Transverse colon (tissue), 4 donors: ENCODE data around the gene SLC25A41. TPM values are rescaled to one million over a fixed set of nuclear protein-coding genes. Genes with fewer than 3 reads are reported as not detected.

Source experiments
- DNase-seq: peaks from one replicate; pipeline ENCODE4 v3.0.0-alpha.2; 2019
- H3K27ac ChIP-seq, 4 donors: fragments of 200-600 bp; sonication (generic); 2 replicates each; pipeline ENCODE4 v1.5.1; 2016 to 2018; ENCODE audit warnings: inconsistent platforms in 4 of 4
- H3K27me3 ChIP-seq: fragments of 200-600 bp; sonication (generic); 2 replicates; pipeline ENCODE4 v1.5.1; 2017; ENCODE audit warnings: inconsistent platforms
- H3K36me3 ChIP-seq, 4 donors: fragments of 200-600 bp; sonication (generic); 2 replicates each; pipeline ENCODE4 v1.5.1; 2017 to 2019; ENCODE audit warnings: inconsistent platforms in 4 of 4
- H3K4me1 ChIP-seq, 4 donors: fragments of 200-600 bp; sonication (generic); 2 replicates each; pipeline ENCODE4 v1.5.1; 2017 to 2020; ENCODE audit warnings: inconsistent platforms in 4 of 4
- H3K4me3 ChIP-seq, 4 donors: fragments of 200-600 bp; sonication (generic); 1 replicate in 1 of 4; 2 replicates in 3 of 4; pipeline versions ENCODE4 v1.5.1 to v1.6.1; 2017 to 2019; ENCODE audit warnings: inconsistent platforms in 4 of 4
- H3K9me3 ChIP-seq, 2 donors: fragments of 200-600 bp; sonication (generic); 2 replicates each; pipeline ENCODE4 v1.5.1; 2017 to 2019; ENCODE audit warnings: inconsistent platforms in 2 of 2
- CTCF ChIP-seq, 5 experiments: fragments of 200-600 bp in 3 of 5; fragments of 450-650 bp in 2 of 5; sonication (generic) in 3 of 5; IDR thresholded peaks; 1 replicate in 2 of 5; 2 replicates in 3 of 5; pipeline ENCODE4 v1.5.1; 2016 to 2017; ENCODE audit warnings: antibody characterized with exemption in 5 of 5, inconsistent platforms in 3 of 5, mild to moderate bottlenecking in 2 of 5, moderate library complexity in 1 of 5
- EP300 ChIP-seq: sonication (generic); formaldehyde crosslinking; IDR thresholded peaks from one replicate; pipeline ENCODE4 v1.6.1; 2017; ENCODE audit warnings: antibody characterized with exemption, low read depth
- POLR2A ChIP-seq: fragments of 450-650 bp; IDR thresholded peaks from one replicate; pipeline ENCODE4 v1.6.1; 2016; ENCODE audit warnings: antibody characterized with exemption, mild to moderate bottlenecking, moderate library complexity
- POLR2AphosphoS5 ChIP-seq, 3 donors: sonication (generic); formaldehyde crosslinking; IDR thresholded peaks; one replicate each; pipeline ENCODE4 v1.6.1; 2016; ENCODE audit warnings: antibody characterized with exemption in 3 of 3
- WGBS, 2 donors: methylation state at CpG; one replicate each; pipeline ENCODE4 v1.1.5; 2018; ENCODE audit warnings: low coverage in 1 of 2; 5-methylcytosine and 5-hydroxymethylcytosine counted together
- in situ Hi-C, 4 donors: fragments of 200-750 bp; cut with MboI; loops; one replicate each; pipeline versions ENCODE4 v1.15.0 to v1.15.1; 2017; ENCODE audit warnings: low sequenced_read_pairs in 3 of 4, low pct_ligation_motif_present in 1 of 4, low pct_unique_long_range_greater_than_20kb in 1 of 4
- intact Hi-C: fragments of 100-400 bp; cut with DNase I; formaldehyde crosslinking; loops from one replicate; pipeline ENCODE4 v1.15.1; 2023; ENCODE audit warnings: low total_unique reads
- total RNA-seq, 4 donors: library from RNA; depleted of rRNA; stranded (reverse); fragments of >200 nt; gene quantifications; one replicate each; pipeline ENCODE4 v1.1.0, GENCODE V29; 2016

SLC25A41 gene
- total RNA-seq, 4 donors from 2014 or later: 0.32 TPM; not detected in 3

GRCh38 chr19:6472713-6473112 is 39.1 kb upstream of the SLC25A41 start:
- intact Hi-C loops (no loop called here), in situ Hi-C loops (no loop called here)
- no peaks in the 10 kb centered on the region for H3K9me3 ChIP-seq
- H3K27me3 ChIP-seq: peaks cover 19% of the 10 kb centered on the region
- no peaks in the 10 kb centered on the region for H3K36me3 ChIP-seq
- 87% methylated on average over 4 of the region's 4 CpGs; no CpG with 5 or more reads in 1 of the 2 donors for WGBS, 2 donors
- H3K4me3 ChIP-seq: no peak overlapping the region
- H3K4me1 ChIP-seq: peaks cover 4 to 17% (median 11%) of the 10 kb centered on the region in 4 donors
- TF ChIP-seq CTCF (IDR thresholded peaks at IDR 0.05): no peak
- TF ChIP-seq POLR2A: no peak
- TF ChIP-seq POLR2AphosphoS5 (IDR thresholded peaks at IDR 0.05): no peak
- no peak for TF ChIP-seq EP300
- H3K27ac ChIP-seq: no peak overlapping the region
- DNase-seq: no peak

- in situ Hi-C loops (no loop called here), intact Hi-C loops (no loop called here)
- Histone ChIP-seq H3K27ac (no peak overlapping the region), H3K4me1 (peaks cover 0 to 8% (median 6%) of the 10 kb centered on the region in 4 donors), H3K27me3 (peaks cover 9% of the 10 kb centered on the region), H3K36me3 (peaks cover 0 to 5% (median 0%) of the 10 kb centered on the region in 4 donors), H3K9me3 (no peaks in the 10 kb centered on the region), H3K4me3 (no peak overlapping the region)
- TF ChIP-seq POLR2A (no peak), POLR2AphosphoS5 (IDR thresholded peaks at IDR 0.05) (no peak), CTCF (IDR thresholded peaks at IDR 0.05) (no peak), EP300 (no peak)
- WGBS, 2 donors: 95% methylated on average over 14 of the region's 14 CpGs; no CpG with 5 or more reads in 1 of the 2 donors
- DNase-seq: no peak
These were observed 37.5 kb upstream of the SLC25A41 start for GRCh38 chr19:6471076-6471475.

GRCh38 chr19:6470173-6470572 is 36.6 kb upstream of the SLC25A41 start:
- 80 to 100% methylated on average over 2 to 8 of the region's 8 CpGs for WGBS, 2 donors
- Histone ChIP-seq H3K9me3 (no peaks in the 10 kb centered on the region), H3K36me3 (peaks cover 0 to 5% (median 0%) of the 10 kb centered on the region in 4 donors), H3K27ac (no peak overlapping the region), H3K27me3 (no peaks in the 10 kb centered on the region), H3K4me1 (no peaks in the 10 kb centered on the region), H3K4me3 (no peak overlapping the region)
- DNase-seq: no peak
- intact Hi-C loops: no loop called here
- TF ChIP-seq EP300 (no peak), POLR2AphosphoS5 (IDR thresholded peaks at IDR 0.05) (no peak), CTCF (IDR thresholded peaks at IDR 0.05) (no peak), POLR2A (no peak)
- in situ Hi-C loops: no loop called here

GRCh38 chr19:6467384-6467783 is 33.8 kb upstream of the SLC25A41 start:
- DNase-seq: no peak
- intact Hi-C loops (no loop called here), in situ Hi-C loops (no loop called here)
- no peak overlapping the region for H3K27ac ChIP-seq
- TF ChIP-seq CTCF (IDR thresholded peaks at IDR 0.05) (no peak), POLR2A (no peak), POLR2AphosphoS5 (IDR thresholded peaks at IDR 0.05) (no peak), EP300 (no peak)
- H3K27me3 ChIP-seq: peaks cover 15% of the 10 kb centered on the region
- peaks cover 0 to 14% (median 10%) of the 10 kb centered on the region in 4 donors for H3K4me1 ChIP-seq
- no peaks in the 10 kb centered on the region for H3K9me3 ChIP-seq
- no peak overlapping the region for H3K4me3 ChIP-seq
- H3K36me3 ChIP-seq: peaks cover 0 to 5% (median 0%) of the 10 kb centered on the region in 4 donors
- WGBS, 2 donors: 60 to 79% methylated on average over 1 to 8 of the region's 8 CpGs
